OCI-LY1 (cell line): ENCODE measurements around the gene ARHGEF17.
A peak's percentile ranks its signal among the peaks of the same experiment; 100 is the strongest.

ENCODE experiments used
- H2AFZ ChIP-seq: fragments of 200-600 bp; sonication (generic), shearing (Covaris generic); 2 replicates; pipeline ENCODE4 v1.6.0; 2014; ENCODE audit warnings: antibody characterized with exemption, mild to moderate bottlenecking, low read length
- H3F3A ChIP-seq: fragments of 200-600 bp; sonication (generic), shearing (Covaris generic); 2 replicates; pipeline ENCODE4 v1.6.0; 2014; ENCODE audit warnings: mild to moderate bottlenecking, antibody characterized with exemption, low read length, moderate library complexity; ENCODE audit not compliant: insufficient read depth
- H3K27ac ChIP-seq: fragments of 200-600 bp; sonication (generic); 2 replicates; pipeline ENCODE4 v1.5.1; 2014; ENCODE audit warnings: low read length, mixed run types, mild to moderate bottlenecking, low read depth; ENCODE audit not compliant: poor library complexity, severe bottlenecking
- H3K27me3 ChIP-seq: fragments of 200-600 bp; sonication (generic); 2 replicates; pipeline ENCODE4 v1.6.0; 2014; ENCODE audit warnings: antibody characterized with exemption, mild to moderate bottlenecking, low read length, moderate library complexity; ENCODE audit not compliant: insufficient read depth
- H3K36me3 ChIP-seq: fragments of 200-600 bp; sonication (generic); 2 replicates; pipeline ENCODE4 v1.6.1; 2014; ENCODE audit warnings: mild to moderate bottlenecking, antibody characterized with exemption, low read length, moderate library complexity, mixed read lengths; ENCODE audit not compliant: insufficient read depth
- H3K4me1 ChIP-seq: fragments of 200-600 bp; sonication (generic); 2 replicates; pipeline ENCODE4 v1.5.1; 2014; ENCODE audit warnings: mild to moderate bottlenecking, low read length, moderate library complexity; ENCODE audit not compliant: insufficient read depth, severe bottlenecking
- H3K4me2 ChIP-seq: fragments of 200-600 bp; sonication (generic), shearing (Covaris generic); 2 replicates; pipeline ENCODE4 v1.6.1; 2014; ENCODE audit warnings: low read length
- H3K4me3 ChIP-seq: fragments of 200-600 bp; sonication (generic); 2 replicates; pipeline ENCODE4 v1.5.1; 2014; ENCODE audit warnings: low read length, low read depth, mild to moderate bottlenecking, mixed read lengths; ENCODE audit not compliant: poor library complexity, severe bottlenecking
- H3K79me2 ChIP-seq: fragments of 200-600 bp; shearing (Covaris generic); 2 replicates; pipeline ENCODE4 v1.6.1; 2016; ENCODE audit warnings: mixed run types, low read length, mixed read lengths; ENCODE audit not compliant: insufficient read depth
- H3K9ac ChIP-seq: fragments of 200-600 bp; sonication (generic), shearing (Covaris generic); 2 replicates; pipeline ENCODE4 v1.6.1; 2014; ENCODE audit warnings: mild to moderate bottlenecking, low read length, mixed read lengths
- H3K9me2 ChIP-seq: fragments of 200-600 bp; sonication (generic), shearing (Covaris generic); 2 replicates; pipeline ENCODE4 v1.6.1; 2014; ENCODE audit warnings: low read depth, mild to moderate bottlenecking, low read length, mixed read lengths
- H3K9me3 ChIP-seq: fragments of 200-600 bp; shearing (Covaris generic); 2 replicates; pipeline ENCODE4 v1.6.1; 2014; ENCODE audit warnings: low read length, mixed read lengths
- H4K20me1 ChIP-seq: fragments of 200-600 bp; sonication (generic), shearing (Covaris generic); 2 replicates; pipeline ENCODE4 v1.6.0; 2016; ENCODE audit warnings: mild to moderate bottlenecking, low read length; ENCODE audit not compliant: insufficient read depth
- EZH2 ChIP-seq: fragments of 200-600 bp; sonication (generic), shearing (Covaris generic); IDR thresholded peaks from 2 replicates; pipeline ENCODE4 v1.8.0; 2017; ENCODE audit warnings: borderline replicate concordance, mixed run types, mild to moderate bottlenecking, antibody characterized with exemption, low read length, moderate library complexity, mixed read lengths
- TF ChIP-seq, protein P1 (sequence below): fragments of 200-600 bp; sonication (generic), shearing (Covaris generic); IDR thresholded peaks from 2 replicates; pipeline ENCODE4 v1.5.1; 2017; ENCODE audit warnings: mild to moderate bottlenecking, antibody characterized with exemption, low read length, moderate library complexity, mixed read lengths

ARHGEF17 gene

DNA sequence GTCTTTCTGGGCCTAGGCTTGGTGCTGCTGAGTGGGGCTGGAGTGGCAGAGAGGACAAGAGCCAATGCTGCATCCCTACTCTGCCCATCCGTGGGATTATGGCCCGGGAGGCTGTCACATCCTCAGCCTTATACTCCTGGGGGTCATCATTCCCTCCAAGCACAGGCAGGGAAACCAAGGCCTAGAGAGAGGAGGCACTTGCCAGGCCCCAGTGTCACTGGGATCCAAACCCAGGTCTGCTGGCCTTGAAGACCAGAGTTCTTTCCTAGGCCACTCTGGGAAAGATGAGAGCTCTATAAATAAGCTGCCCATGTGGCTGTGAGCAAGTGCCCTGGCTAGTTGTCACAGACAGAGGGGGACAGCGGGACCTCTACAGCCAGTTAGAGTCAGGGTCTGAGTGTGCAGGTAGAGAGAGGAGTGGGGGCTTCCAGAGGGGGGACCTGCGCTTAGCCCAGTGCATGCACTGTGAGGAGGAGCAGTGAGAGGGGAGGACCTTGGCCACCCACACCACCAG lies 72.9 kb downstream of the ARHGEF17 start:
- Histone ChIP-seq H4K20me1 (no peaks in the 10 kb centered on the region), H3K4me3 (no peak overlapping the region), H3F3A (no peaks in the 10 kb centered on the region), H3K4me1 (peaks cover 88% of the 10 kb centered on the region), H3K9me2 (no peaks in the 10 kb centered on the region), H3K9ac (no peak overlapping the region), H3K9me3 (no peaks in the 10 kb centered on the region), H3K4me2 (no peak overlapping the region), H3K79me2 (peaks cover 13% of the 10 kb centered on the region; the same call in 1 of the 2 replicates), H3K27ac (peak overlapping the region; percentile 88), H3K36me3 (peaks cover 3% of the 10 kb centered on the region; the same call in 1 of the 2 replicates), H2AFZ (no peak overlapping the region), H3K27me3 (no peaks in the 10 kb centered on the region)
- TF ChIP-seq, protein P1, sequence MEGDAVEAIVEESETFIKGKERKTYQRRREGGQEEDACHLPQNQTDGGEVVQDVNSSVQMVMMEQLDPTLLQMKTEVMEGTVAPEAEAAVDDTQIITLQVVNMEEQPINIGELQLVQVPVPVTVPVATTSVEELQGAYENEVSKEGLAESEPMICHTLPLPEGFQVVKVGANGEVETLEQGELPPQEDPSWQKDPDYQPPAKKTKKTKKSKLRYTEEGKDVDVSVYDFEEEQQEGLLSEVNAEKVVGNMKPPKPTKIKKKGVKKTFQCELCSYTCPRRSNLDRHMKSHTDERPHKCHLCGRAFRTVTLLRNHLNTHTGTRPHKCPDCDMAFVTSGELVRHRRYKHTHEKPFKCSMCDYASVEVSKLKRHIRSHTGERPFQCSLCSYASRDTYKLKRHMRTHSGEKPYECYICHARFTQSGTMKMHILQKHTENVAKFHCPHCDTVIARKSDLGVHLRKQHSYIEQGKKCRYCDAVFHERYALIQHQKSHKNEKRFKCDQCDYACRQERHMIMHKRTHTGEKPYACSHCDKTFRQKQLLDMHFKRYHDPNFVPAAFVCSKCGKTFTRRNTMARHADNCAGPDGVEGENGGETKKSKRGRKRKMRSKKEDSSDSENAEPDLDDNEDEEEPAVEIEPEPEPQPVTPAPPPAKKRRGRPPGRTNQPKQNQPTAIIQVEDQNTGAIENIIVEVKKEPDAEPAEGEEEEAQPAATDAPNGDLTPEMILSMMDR = no peak
- TF ChIP-seq EZH2 = no peak

DNA sequence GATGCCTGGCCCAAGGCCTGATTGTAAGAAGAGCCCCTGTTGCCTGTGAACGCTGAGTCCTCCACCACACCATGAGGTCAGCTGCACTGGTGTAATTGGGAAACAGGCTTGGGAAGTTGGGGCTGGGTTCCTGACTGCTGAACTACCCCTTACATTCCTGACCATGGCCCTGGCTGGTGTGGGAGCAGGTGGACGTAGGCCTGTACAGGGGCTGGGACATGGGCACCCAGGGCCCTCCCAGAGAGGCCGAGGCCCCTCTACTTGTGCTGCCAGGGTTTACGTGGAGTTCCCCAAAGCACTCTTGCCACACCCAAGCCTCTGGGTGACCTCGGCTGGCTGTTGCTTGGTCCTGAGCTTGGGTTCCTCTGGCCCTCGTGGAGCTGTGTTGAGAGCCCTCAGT lies 73.5 kb downstream of the ARHGEF17 start:
- no peak overlapping the region; the same call in 1 of the 2 replicates for H3K9ac ChIP-seq
- no peaks in the 10 kb centered on the region for H3K9me3 ChIP-seq
- H3K4me1 ChIP-seq = peaks cover 94% of the 10 kb centered on the region

DNA sequence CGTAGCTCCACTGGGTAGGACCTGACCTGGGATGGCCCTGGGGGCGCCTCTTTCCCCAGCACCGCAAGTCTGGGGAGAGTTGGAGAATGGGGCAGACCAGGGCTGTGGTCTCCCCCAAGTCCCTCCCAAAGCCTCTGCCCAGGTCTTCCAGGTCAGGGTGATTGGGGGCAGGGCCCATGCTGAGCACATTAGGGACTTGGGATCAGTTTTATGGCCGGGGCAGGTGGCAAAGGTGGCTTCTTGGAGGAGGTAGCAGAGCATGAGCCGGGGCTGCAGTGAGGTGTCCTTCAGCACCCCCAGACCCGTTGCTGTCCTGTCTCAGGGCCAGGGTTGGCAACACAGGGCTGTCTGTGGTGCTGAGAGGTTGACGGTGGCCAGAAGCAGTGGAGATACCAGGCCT lies 74.1 kb downstream of the ARHGEF17 start:
- Histone ChIP-seq H3K27ac (peak overlapping the region; percentile 88), H3K79me2 (peaks cover 13% of the 10 kb centered on the region; the same call in 1 of the 2 replicates), H3F3A (no peaks in the 10 kb centered on the region), H3K9ac (peak overlapping the region; percentile 6; the same call in 1 of the 2 replicates), H2AFZ (no peak overlapping the region), H3K4me3 (no peak overlapping the region), H3K4me2 (peak overlapping the region; percentile 38; the same call in 1 of the 2 replicates), H3K9me3 (no peaks in the 10 kb centered on the region), H3K27me3 (no peaks in the 10 kb centered on the region), H3K36me3 (no peaks in the 10 kb centered on the region), H3K9me2 (no peaks in the 10 kb centered on the region), H3K4me1 (peaks cover 99% of the 10 kb centered on the region), H4K20me1 (no peaks in the 10 kb centered on the region)
- no peak for TF ChIP-seq EZH2
- TF ChIP-seq, protein P1 = no peak

More for the DNA sequence above, 73.5 kb downstream of the ARHGEF17 start:
- H3K27me3 ChIP-seq = no peaks in the 10 kb centered on the region
- no peaks in the 10 kb centered on the region for H3K9me2 ChIP-seq
- peaks cover 13% of the 10 kb centered on the region; the same call in 1 of the 2 replicates for H3K79me2 ChIP-seq
- H3K27ac ChIP-seq = peak overlapping the region; percentile 88
- H4K20me1 ChIP-seq = no peaks in the 10 kb centered on the region
- peak overlapping the region; percentile 38; the same call in 1 of the 2 replicates for H3K4me2 ChIP-seq
- H3K4me3 ChIP-seq = no peak overlapping the region
- no peak overlapping the region for H2AFZ ChIP-seq
- peaks cover 3% of the 10 kb centered on the region; the same call in 1 of the 2 replicates for H3K36me3 ChIP-seq
- no peak for TF ChIP-seq EZH2
- TF ChIP-seq, protein P1 = no peak
- H3F3A ChIP-seq = no peaks in the 10 kb centered on the region
